GM12891 (cell line): Measurements from ENCODE around the gene MRGPRG. TPM values are rescaled to one million over a fixed set of nuclear protein-coding genes. Genes with fewer than 3 reads are reported as not detected.
"Not testable (repeated sequence)": the region's sequence is repeated elsewhere in the genome, so short reads cannot be mapped to it uniquely, and the experiment has no call there.

Source experiments
- DNase-seq: peaks from one replicate; pipeline ENCODE4 v3.0.0; 2011; ENCODE audit warnings: low spot score; ENCODE audit not compliant: insufficient read length
- FAIRE-seq: peaks from 2 replicates; lab custom pipeline; 2011; peaks lifted over from hg19 to GRCh38; lab: Jason Lieb, UNC
- PAX5 ChIP-seq: IDR thresholded peaks from 2 replicates; pipeline ENCODE4 v1.6.1; 2011; ENCODE audit warnings: low read length, moderate library complexity, mild to moderate bottlenecking; ENCODE audit not compliant: insufficient read depth, severe bottlenecking
- POLR2A ChIP-seq: IDR thresholded peaks from 2 replicates; pipeline ENCODE4 v1.6.1; 2011; ENCODE audit warnings: low read depth, low read length, control low read depth
- POLR2AphosphoS5 ChIP-seq: IDR thresholded peaks from 2 replicates; pipeline ENCODE4 v1.6.1; 2011; ENCODE audit warnings: low read depth, low read length, control low read depth
- POU2F2 ChIP-seq: IDR thresholded peaks from 2 replicates; pipeline ENCODE4 v1.6.1; 2011; ENCODE audit warnings: low read depth, mild to moderate bottlenecking, control low read depth, low read length, moderate library complexity
- SPI1 ChIP-seq: IDR thresholded peaks from 2 replicates; pipeline ENCODE4 v1.6.1; 2011; ENCODE audit warnings: low read depth, low read length, control low read depth
- TAF1 ChIP-seq: IDR thresholded peaks from 2 replicates; pipeline ENCODE4 v1.6.1; 2011; ENCODE audit warnings: low read depth, low read length, control low read depth
- polyA plus RNA-seq: library from polyadenylated mRNA; unstranded; fragments of >200 nt; gene quantifications from one replicate; pipeline ENCODE4 v1.2.1, GENCODE V29; 2012; ENCODE audit warnings: low read depth, missing spikeins, inconsistent platforms; ENCODE audit not compliant: missing spikeins

The MRGPRG gene, protein sequence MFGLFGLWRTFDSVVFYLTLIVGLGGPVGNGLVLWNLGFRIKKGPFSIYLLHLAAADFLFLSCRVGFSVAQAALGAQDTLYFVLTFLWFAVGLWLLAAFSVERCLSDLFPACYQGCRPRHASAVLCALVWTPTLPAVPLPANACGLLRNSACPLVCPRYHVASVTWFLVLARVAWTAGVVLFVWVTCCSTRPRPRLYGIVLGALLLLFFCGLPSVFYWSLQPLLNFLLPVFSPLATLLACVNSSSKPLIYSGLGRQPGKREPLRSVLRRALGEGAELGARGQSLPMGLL
- not detected for polyA plus RNA-seq

DNA sequence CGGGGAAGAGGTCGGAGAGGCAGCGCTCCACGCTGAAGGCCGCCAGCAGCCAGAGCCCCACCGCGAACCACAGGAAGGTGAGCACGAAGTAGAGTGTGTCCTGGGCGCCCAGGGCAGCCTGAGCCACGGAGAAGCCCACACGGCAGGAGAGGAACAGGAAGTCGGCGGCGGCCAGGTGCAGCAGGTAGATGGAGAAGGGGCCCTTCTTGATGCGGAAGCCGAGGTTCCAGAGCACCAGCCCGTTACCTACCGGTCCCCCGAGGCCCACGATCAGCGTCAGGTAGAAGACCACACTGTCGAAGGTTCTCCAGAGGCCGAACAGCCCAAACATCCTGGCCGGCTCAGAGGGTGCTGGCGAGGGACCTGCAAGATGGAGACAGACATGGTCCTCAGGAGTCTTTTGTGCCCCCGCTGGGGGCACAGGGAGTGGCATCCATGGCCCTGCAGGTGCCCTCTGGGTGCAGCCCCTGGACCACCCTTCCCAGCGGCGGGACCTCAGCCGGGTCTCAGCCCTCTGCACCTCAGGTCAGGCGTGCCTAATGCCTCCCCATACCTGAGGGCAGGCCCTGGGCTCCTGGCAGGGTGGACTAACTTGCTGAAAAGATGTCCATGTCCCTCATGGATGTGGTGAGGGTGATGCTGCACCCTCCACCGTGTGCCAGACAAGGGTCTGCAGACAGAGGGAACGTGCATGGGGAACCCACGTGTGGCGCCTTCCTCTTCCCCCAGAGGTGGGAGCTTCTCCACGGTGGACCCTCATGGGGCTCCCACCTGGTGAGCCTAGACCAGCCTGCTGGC is at the start of gene MRGPRG:
Gene MRGPRG (minus strand): TSS at position 331 of the 798 bp plus-strand sequence. CDS start 0 bp downstream, at position 331.
- FAIRE-seq (no peak), DNase-seq (peak; percentile 28)
- no peak for TF ChIP-seq SPI1
- TF ChIP-seq PAX5: no peak
- no peak for TF ChIP-seq POLR2A
- TF ChIP-seq TAF1: no peak
- no peak for TF ChIP-seq POLR2AphosphoS5
- TF ChIP-seq POU2F2: no peak

DNA sequence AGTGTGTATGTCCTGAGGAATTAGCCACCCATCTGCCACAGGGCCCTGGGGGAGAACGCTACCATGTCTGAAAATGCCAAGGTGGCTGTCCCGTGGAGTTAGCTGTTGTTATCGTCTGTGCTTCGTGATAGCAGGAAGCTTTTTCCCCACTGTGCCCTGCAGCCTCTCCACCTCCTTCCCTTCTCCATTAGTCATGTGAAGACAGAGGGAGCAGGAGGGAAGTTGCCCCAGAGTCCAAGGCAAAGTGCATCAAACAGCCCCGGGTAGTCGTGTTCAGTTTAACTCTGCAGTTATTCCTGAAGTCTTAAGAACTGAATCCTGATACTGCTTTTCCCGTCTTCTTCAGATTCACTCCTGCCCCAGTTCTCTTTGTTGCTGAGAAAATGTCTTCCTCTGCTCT is 43.9 kb upstream of the MRGPRG start:
- not testable (repeated sequence) for DNase-seq, FAIRE-seq

DNA sequence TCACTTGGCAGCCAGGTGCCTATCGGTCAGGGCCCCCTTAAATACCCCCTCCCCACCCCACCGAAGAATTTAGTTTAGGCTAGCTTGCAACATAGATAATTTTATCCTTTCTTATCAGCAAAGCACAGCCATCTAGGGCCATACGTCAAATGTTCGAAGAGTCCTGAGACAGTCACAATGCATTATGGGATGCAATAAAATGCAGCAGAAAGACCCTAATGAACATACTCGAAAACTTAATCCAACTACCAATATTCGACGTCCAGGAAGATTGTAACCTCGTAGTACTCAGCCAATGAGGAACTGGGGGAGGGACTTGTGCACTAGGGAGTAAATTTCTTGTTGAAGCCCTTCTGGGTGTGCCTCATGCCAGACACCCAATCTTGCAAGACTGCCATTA is 43.2 kb upstream of the MRGPRG start:
- not testable (repeated sequence) for FAIRE-seq, DNase-seq

DNA sequence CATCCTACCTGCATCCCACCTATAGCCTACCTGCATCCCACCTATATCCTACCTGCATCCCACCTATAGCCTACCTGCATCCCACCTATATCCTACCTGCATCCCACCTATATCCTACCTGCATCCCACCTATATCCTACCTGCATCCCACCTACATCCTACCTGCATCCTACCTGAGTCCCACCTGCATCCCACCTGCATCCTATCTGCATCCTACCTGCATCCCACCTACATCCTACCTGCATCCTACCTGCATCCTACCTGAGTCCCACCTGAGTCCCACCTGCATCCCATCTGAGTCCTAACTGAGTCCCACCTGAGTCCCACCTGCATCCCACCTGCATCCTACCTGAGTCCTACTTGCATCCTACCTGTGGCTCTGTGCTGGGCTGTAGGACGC is 38.9 kb upstream of the MRGPRG start:
- not testable (repeated sequence) for FAIRE-seq

DNA sequence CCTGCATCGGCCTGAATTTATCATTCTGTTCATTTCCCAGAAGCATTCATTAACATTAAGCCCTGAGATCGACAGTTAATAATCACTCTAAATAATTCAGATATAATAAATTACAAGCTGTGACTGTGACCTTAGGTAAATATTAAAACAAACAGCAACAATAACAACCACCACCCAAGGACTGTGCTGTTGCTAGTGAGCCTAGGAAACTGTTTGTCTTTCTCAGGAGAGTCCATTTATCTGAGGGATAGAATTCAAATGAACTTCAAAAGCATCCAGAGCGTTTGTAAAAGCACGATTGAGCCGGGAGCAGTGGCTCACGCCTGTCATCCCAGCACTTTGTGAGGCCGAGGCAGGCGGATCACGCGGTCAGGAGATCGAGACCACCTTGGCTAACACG is 36.6 kb upstream of the MRGPRG start:
- DNase-seq, FAIRE-seq: not testable (repeated sequence)

More for the DNA sequence above, 38.9 kb upstream of the MRGPRG start:
- not testable (repeated sequence) for DNase-seq

DNA sequence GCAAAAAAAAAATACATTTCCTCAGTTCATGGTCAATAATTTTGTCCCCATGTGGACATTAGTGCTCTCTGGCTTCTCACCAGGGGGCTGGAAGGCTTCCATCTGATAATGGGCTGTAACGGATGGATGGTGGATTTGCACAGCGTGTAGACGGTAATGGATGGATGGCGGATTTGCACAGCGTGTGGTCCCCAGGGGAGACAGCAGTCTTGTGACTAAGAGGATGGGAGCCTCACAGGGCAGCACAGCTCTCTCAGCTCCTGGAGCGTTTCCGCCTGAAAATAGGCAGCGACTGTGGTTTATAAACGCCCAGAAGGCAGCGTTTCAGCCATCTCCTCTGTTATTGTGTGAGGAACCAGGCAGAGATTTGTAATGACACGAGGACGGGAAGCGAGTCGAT is 36.2 kb upstream of the MRGPRG start:
- not testable (repeated sequence) for DNase-seq, FAIRE-seq

DNA sequence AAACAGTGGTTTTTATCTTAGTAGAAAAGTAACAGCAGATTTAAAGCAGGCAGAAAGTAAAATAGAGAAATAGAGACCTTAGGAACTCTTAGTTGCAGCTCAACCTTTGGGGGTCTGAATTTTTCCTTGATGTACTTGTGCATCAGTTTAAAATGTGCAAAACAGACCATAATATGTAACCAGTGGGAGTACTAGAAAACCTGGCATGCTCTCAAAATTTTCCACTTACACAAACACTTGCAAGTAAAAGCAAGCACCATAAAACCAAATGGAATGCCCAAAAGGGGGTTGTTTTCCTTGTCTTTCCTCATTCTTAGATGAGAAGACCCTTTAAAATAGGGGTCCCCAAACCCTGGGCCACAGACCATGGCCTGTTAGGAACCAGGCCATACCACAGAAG is 26.5 kb upstream of the MRGPRG start:
- TF ChIP-seq PAX5 (no peak), POU2F2 (no peak), TAF1 (no peak), POLR2AphosphoS5 (no peak), POLR2A (no peak)
- FAIRE-seq (no peak), DNase-seq (no peak)

DNA sequence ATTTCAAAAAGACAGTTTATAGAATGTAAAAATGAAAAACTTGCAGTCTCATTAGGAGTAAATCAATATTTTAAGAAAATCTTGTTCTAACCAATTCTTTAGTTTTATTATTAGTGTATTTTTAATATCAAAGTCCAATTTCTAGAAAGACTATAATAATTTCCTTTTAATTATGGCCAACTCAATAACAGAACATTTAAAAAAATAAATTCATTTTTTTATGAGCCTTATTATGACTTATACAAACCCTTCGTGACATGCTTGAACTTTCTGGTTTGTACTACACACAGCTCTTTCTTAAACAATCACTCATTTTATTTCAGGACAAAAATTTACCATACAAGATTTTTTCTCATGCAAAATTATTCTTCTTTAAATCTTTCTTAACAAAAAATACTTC is 25.3 kb upstream of the MRGPRG start:
- FAIRE-seq (no peak), DNase-seq (no peak)
- no peak for TF ChIP-seq TAF1

DNA sequence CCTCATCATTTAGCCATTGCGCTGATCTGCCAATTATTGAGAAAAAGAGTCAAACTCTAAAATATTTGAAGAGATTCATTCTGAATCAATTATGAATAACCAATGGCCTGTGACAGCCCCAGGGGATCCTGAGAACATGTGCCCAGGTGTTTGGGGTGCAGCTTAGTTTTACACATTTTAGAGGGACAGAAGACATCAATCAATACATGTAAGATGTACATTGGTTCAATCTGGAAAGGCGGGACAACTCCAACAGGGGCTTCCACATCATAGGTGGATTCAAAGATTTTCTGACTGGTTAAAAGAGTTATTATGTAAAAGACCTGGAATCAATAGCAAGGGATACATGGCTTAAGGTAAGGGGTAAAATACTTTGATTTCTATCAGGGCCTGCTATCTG is 18.5 kb upstream of the MRGPRG start:
- DNase-seq (no peak), FAIRE-seq (no peak)
- no peak for TF ChIP-seq POU2F2
- TF ChIP-seq PAX5: no peak
- TF ChIP-seq TAF1: no peak
- TF ChIP-seq SPI1: no peak
- no peak for TF ChIP-seq POLR2AphosphoS5
- TF ChIP-seq POLR2A: no peak

DNA sequence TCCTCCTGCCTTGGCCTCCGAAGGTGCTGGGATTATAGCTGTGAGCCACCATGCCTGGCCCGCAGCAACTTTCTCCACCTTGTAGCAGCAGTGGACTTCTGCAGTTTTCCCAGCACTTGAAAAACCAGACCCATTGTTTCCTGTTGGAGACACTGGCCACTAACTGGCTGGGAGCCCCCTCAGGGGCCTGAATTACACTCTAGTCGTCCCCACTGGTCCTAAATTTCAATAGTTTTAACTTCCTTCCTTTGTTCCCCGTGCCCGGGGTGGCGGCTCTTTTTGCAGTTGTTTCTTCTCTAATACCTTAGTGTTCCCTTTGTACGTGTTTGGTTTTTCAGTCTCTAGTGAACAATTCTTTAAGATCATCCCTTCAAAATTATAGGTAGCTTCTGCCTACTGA is 16.2 kb upstream of the MRGPRG start:
- TF ChIP-seq POLR2AphosphoS5 (no peak), POLR2A (no peak), SPI1 (no peak), PAX5 (no peak), POU2F2 (no peak), TAF1 (no peak)
- no peak for DNase-seq
- FAIRE-seq: no peak

DNA sequence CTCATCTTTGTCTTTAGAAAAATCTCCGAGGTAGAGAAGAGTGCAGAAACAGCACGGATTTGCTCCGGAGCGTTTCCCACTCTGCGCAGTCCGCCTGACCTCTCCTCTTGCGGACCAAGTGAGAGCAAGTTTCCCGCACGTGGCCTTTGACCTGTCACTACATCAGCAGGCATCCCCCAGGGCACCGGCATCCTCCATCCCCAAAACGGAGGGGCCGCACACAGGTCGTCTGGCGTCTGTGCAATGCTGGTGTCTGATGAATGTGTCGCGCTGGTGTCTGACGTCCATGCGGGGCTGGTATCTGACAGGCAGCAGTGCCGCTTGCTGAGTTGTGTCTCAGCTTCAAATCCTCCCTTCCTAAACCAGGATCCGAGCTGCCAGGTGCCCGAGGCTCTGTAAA is 14.3 kb upstream of the MRGPRG start:
- TF ChIP-seq SPI1: no peak
- TF ChIP-seq POLR2A: no peak
- TF ChIP-seq TAF1: no peak
- TF ChIP-seq PAX5: no peak
- no peak for FAIRE-seq
- no peak for DNase-seq
